Coronary artery (tissue), 2 donors: ENCODE measurements around the gene BCAS1.

Experiments
- DNase-seq: peaks from one replicate; pipeline ENCODE4 v3.0.0-alpha.2; 2017; ENCODE audit warnings: low spot score
- H3K27ac ChIP-seq, 2 donors: fragments of 200-600 bp; sonication (generic); one replicate each; pipeline ENCODE4 v1.5.1; 2016 to 2019
- H3K4me3 ChIP-seq: fragments of 200-600 bp; sonication (generic); 2 replicates; pipeline ENCODE4 v1.5.1; 2016; ENCODE audit warnings: mild to moderate bottlenecking, moderate library complexity
- TF ChIP-seq, protein P1 (sequence below): fragments of 200-600 bp; sonication (generic); IDR thresholded peaks from one replicate; pipeline ENCODE4 v1.5.1; 2019; ENCODE audit warnings: antibody characterized with exemption

The BCAS1 gene

DNA sequence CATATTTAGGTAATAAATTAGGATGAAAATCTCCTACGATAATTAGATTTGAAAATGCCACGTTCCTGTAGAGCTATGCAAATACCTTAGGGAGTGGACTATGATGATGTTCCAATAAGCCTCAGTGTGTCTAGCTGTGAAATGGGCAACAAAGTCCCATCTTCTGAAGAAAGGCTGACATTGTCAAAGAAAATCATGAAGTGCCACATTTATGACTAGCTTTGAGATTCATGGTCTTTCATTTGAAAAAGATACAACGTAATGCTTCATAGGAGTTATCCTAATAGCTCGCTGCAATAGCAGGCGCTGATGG lies 23.8 kb upstream of the BCAS1 start:
- H3K4me3 ChIP-seq: no peak overlapping the region

DNA sequence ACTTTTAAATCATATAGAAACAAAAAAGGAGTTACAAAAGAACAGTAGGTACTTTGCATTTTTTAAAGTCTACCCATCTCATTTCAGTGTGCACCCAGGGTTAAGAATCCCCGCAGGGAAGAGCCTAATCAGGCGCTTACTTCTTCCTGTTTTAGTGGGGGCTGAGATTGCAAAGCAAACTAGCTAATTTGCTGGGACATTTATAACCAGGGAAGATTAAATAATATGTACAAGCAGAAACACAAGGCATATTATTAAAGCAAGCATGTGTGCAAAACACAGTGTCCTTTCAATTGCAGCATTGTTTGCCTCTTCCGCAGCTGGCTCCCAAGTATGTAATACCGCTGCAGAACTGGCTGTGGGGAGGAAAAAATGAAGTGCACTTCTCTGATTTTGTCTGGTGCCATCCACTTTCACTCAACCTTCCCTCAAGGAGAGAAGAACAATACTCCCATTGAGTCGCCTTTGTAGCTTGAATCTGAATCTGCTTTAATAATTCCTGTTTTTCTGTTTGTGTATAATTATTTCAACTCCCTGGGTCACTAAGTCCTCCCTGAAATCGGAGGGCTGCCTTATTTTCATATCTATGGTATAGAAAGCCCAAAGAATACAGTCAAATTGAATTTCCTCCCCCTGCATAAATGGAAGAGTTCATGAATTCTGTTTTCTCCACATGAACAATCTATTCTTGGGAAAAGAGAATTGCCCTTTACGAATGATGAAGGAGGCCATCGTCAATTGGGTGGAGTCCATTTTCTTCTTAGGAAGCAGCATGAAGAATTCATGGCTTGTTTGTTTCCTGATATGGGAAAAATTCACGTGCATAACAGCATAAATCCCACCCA lies 23.3 kb upstream of the BCAS1 start:
- H3K4me3 ChIP-seq: no peak overlapping the region
- TF ChIP-seq, protein P1, sequence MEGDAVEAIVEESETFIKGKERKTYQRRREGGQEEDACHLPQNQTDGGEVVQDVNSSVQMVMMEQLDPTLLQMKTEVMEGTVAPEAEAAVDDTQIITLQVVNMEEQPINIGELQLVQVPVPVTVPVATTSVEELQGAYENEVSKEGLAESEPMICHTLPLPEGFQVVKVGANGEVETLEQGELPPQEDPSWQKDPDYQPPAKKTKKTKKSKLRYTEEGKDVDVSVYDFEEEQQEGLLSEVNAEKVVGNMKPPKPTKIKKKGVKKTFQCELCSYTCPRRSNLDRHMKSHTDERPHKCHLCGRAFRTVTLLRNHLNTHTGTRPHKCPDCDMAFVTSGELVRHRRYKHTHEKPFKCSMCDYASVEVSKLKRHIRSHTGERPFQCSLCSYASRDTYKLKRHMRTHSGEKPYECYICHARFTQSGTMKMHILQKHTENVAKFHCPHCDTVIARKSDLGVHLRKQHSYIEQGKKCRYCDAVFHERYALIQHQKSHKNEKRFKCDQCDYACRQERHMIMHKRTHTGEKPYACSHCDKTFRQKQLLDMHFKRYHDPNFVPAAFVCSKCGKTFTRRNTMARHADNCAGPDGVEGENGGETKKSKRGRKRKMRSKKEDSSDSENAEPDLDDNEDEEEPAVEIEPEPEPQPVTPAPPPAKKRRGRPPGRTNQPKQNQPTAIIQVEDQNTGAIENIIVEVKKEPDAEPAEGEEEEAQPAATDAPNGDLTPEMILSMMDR: no peak
- no peak overlapping the region for H3K27ac ChIP-seq
- DNase-seq: no peak

More for the DNA sequence above, 23.8 kb upstream of the BCAS1 start:
- TF ChIP-seq, protein P1: no peak
- DNase-seq: no peak
- no peak overlapping the region for H3K27ac ChIP-seq

DNA sequence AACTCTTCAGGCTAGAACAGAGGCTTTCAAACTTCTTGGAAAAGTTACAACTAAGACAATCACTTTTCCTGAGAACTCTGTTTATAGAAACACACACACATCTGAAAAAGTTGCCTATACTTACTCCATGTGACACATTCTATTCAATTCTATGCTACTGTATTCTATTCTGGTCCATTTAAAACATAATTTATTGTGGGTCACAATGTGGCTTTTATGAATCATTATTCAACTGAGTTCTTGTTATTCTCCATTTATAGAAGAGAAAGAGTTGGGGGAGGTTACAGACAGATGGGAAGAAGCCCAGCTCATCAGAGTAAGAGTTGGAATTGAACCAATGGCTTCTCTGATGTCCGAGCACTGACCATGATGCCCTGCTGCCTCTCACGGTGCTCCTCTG lies 21.6 kb upstream of the BCAS1 start:
- H3K4me3 ChIP-seq: no peak overlapping the region
- no peak overlapping the region for H3K27ac ChIP-seq
- no peak for DNase-seq
- TF ChIP-seq, protein P1: no peak

DNA sequence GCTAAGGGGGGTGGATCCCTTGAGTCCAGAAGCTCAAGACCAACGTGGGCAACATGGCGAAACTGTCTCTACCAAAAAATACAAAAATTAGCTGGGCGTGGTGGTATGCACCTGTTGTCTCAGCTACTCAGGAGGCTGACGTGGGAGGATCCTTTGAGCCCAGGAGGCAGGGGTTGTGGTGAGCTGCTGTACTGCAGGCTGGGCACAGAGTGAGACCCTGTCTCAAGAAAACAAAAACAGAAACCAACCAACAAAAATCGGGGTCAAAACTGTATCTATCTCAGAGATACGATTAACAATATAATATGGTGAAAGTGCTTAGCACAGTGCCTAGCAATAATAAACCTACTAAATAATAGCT lies 20.7 kb upstream of the BCAS1 start:
- H3K27ac ChIP-seq: no peak overlapping the region
- H3K4me3 ChIP-seq: no peak overlapping the region
- DNase-seq: no peak
- TF ChIP-seq, protein P1: no peak

DNA sequence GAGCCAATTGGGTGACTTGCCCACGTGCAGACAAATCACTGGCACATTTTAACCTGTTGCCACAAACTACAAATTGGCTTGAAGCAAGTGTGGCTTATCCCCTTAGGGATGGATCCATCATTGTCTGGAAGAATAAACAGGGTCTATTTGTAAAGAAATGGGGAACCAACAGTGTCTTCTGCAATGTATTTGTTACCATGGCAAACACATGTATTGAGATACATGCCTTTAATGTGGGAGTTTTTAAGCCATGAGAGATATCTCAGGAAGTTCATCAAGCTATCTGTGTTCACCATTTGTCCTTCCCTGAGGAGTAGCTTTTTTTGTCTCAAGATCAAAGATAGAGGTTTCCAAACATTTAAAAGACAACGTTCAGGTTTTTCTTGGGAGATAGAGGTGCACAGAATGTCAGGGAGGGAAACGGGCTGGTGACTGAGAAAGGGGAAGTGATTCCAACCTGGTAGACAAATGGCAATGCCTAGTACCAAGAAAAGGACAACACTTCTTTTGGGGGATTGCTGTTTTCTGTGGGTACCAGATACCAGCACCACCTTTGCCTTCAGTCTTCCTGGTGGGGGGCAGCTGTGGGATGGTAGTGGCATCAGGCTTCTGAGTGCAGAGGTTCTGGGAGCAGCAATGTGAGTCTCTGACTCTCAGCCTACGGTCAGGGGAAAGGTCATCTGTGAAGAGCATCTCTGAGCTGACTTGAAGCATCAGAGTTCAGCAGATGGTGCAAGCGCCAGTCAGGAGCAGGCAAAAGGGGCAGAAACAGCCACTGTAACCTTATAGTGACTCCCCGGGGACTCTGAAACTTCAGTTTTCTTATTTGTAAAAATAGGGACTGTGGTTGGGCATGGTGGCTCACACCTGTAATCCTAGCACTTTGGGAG lies 20.1 kb upstream of the BCAS1 start:
- DNase-seq: no peak
- TF ChIP-seq, protein P1: no peak
- H3K4me3 ChIP-seq: no peak overlapping the region
- no peak overlapping the region for H3K27ac ChIP-seq

DNA sequence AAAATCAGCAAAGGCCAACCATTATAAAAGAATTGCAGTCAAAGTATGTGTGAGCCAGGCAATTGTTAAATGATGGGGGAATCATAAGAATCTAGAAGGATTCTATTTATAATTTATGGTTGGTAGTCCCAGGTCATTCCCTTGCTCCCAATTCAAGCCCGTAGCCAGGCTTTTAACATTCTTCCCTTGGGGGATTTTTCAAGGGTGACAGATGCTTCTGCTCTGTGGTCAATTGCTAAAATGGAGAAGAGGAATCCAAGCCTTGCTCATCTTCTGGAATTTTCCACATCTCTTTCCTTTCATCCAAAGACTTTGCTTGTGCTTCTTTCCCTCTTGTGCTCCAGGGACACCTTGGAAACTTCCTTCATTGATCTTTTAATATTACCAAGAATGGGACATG lies 18.0 kb upstream of the BCAS1 start:
- H3K4me3 ChIP-seq: no peak overlapping the region
- TF ChIP-seq, protein P1: no peak
- no peak for DNase-seq
- H3K27ac ChIP-seq: no peak overlapping the region
